Retinal pigment epithelial cell (primary cell): ENCODE results near the gene RPL3.

Experiments used
- DNase-seq: peaks from one replicate; pipeline ENCODE4 v3.0.0-alpha.2; 2010; ENCODE audit warnings: low read depth
- H3K4me3 ChIP-seq: 2 replicates; pipeline ENCODE4 v1.5.1; 2011; ENCODE audit warnings: mild to moderate bottlenecking, low read length, control low read depth, moderate library complexity
- TF ChIP-seq, protein P1 (sequence below): conservative IDR thresholded peaks from 2 replicates; pipeline ENCODE4 v1.5.1; 2011; ENCODE audit warnings: low read depth, low read length, control low read depth, inconsistent platforms

RPL3 gene

DNA sequence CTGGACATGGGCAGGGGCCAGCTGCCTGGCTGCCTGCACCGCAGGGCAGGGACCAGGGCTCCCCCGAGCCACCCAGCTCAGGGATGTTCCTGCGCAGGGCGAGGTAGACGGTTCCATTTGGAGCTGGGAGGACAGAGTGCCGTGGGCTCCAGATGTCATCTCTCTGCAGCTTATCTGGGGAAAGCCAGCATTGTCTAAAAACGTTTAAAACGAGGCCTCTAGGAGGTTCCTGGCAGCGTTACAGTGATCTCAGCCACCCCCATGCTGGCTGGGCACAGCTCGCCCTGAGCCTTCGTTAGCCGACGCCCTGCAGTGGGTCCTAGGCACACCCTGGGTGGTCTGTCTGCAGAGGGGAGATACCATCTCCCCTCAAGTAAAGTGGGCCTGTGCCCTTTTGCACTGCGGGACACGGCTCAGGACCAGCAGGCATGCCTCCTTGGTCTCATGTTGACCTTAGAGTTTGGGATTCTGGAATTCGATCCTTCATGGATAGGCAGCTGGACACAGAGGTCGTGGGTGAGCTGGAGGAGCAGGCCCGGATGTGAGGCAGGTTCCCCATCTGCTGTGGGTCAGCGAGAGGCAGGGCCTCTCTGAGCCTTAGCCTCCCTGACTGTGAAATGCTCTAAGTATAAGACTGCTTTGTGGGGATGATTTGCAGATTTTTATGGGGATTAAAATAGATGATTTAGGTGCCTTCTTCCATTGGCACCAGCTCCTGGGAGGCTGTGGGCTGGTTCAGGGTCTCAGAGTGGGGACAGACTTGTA is 44.5 kb upstream of the RPL3 start:
- TF ChIP-seq, protein P1, sequence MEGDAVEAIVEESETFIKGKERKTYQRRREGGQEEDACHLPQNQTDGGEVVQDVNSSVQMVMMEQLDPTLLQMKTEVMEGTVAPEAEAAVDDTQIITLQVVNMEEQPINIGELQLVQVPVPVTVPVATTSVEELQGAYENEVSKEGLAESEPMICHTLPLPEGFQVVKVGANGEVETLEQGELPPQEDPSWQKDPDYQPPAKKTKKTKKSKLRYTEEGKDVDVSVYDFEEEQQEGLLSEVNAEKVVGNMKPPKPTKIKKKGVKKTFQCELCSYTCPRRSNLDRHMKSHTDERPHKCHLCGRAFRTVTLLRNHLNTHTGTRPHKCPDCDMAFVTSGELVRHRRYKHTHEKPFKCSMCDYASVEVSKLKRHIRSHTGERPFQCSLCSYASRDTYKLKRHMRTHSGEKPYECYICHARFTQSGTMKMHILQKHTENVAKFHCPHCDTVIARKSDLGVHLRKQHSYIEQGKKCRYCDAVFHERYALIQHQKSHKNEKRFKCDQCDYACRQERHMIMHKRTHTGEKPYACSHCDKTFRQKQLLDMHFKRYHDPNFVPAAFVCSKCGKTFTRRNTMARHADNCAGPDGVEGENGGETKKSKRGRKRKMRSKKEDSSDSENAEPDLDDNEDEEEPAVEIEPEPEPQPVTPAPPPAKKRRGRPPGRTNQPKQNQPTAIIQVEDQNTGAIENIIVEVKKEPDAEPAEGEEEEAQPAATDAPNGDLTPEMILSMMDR, result no peak
- H3K4me3 ChIP-seq, result no peak overlapping the region
- no peak for DNase-seq

DNA sequence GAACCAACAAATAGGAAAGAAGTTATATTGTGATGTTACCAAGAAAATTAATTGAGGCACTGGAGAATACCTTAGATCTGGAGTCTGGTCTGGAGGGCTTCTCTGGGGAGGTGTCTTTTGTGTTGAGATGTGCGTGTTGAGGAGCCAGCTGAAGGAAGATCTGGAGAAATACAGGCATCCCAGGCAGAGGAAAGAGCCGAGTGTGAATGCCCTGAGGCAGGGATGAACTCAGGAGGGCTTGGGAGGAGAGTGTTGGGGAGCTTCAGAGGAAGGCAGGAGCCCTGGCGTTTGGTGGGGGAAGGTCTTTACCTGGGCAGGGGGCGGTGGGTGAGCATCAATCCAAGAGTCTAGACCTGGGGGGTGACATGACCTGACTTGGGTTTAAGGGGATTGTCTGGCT is 43.5 kb upstream of the RPL3 start:
- no peak for DNase-seq
- TF ChIP-seq, protein P1, result no peak
- no peak overlapping the region for H3K4me3 ChIP-seq

DNA sequence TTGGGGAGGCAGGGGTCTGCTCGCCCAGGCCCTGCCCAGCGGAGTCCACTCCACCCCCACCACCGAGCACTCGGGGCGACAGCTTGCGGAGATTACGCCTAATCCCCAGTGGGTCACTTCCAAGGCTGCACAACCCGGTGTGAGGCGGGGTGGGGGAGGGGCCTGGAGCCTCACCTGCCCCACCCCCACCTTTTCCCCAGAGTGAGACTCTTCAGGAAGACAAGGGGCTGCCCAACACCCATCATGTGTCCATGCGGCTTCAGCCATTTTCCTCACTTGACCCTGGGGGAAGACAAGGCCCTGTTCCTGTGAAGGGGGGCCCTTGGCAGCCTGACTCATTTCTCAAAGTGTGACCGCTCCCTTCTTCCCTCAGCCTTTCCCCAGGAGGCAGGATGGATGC is 42.8 kb upstream of the RPL3 start:
- H3K4me3 ChIP-seq, result no peak overlapping the region
- no peak for DNase-seq
- TF ChIP-seq, protein P1, result no peak

DNA sequence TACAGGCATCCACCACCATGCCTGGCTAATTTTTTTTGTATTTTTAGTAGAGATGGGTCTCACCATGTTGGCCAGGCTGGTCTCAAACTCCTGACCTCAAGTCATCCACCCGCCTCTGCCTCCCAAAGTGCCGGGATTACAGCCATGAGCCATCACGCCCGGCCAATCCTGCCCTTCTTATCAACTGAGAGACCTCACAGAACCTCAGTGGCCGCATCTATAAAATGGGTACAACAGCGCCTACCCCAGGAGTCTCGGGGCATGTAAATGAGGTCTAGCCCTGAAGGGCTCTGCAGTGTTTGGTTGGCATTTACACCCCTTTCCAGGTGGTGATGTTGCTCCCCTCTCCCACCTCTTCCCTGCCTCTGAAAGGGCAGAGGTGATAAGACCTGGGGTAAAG is 42.1 kb upstream of the RPL3 start:
- H3K4me3 ChIP-seq, result no peak overlapping the region
- no peak for DNase-seq
- TF ChIP-seq, protein P1, result no peak

DNA sequence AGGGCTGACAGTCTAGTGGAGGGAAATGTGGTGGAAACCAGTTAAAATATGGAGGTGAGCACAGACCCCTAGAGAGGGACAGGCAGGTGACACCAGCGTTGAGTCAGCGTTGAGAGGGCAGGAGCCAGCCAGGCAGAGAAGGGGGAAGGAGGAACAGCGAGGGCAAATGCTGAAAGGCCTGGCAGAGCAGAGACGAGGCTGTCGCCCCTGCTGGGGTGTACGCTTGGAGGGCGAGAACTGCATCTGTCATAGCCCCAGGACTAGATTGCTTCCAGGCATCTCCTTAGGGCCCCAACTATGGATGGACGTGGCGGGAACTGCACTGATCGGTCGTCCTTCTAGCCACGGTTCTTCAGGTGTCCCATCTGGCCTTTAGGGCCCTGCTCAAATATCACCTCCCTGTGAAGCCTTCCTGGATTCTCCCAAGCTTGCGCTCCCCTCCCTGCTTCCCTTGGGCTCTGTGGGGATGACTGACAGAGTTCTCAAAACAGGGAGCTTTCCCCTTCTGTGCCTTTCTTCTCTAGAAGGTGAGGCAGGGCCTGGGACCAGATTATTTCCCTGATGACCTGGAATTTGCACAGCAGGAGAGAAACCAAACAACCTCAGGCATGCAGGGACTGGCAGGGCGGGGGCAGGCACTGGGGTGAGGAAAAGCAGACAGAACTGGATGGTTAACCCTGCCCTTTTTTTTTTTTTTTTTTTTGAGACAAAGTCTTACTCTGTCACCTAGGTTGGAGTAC is 41.4 kb upstream of the RPL3 start:
- TF ChIP-seq, protein P1, result no peak
- no peak for DNase-seq
- H3K4me3 ChIP-seq, result no peak overlapping the region

DNA sequence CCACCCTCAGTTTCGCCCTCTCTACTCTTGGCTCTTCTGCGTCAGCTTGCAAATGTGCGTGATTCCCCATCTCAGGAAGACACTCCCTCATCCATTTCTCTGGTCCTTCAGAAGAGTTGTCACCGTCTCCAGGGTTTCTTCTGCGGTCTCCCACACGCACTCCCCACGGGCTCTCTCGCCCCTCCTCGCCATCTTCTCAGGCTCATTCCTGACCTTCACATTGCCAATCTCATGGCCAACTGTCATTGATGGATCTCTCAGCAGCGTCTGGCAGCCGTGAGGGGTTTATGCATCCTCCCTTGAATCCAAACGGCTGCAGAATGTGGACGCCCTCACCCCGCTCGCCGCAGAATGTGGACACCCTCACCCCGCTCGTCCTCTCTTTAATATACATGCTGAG is 40.8 kb upstream of the RPL3 start:
- H3K4me3 ChIP-seq, result no peak overlapping the region
- TF ChIP-seq, protein P1, result no peak

More for the DNA sequence above, 40.8 kb upstream of the RPL3 start:
- DNase-seq, result no peak
